Sigmoid colon (tissue), 7 donors: Measurements from ENCODE around the gene HHATL. TPM values are rescaled to one million over a fixed set of nuclear protein-coding genes. Genes with fewer than 3 reads are reported as not detected.
A peak's percentile ranks its signal among the peaks of the same experiment; 100 is the strongest.

Experiments
- DNase-seq: peaks from one replicate; pipeline ENCODE4 v3.0.0-alpha.2; 2019
- H3K27ac ChIP-seq, 4 donors: fragments of 200-600 bp; sonication (generic); one replicate each; pipeline ENCODE4 v1.5.1; 2016 to 2019; ENCODE audit warnings: mild to moderate bottlenecking in 1 of 4
- H3K27me3 ChIP-seq, 3 donors: fragments of 200-600 bp; sonication (generic); one replicate each; pipeline ENCODE4 v1.5.1; 2019; ENCODE audit warnings: mild to moderate bottlenecking in 1 of 3
- H3K36me3 ChIP-seq, 4 donors: fragments of 200-600 bp; sonication (generic); one replicate each; pipeline ENCODE4 v1.5.1; 2016 to 2019
- H3K4me1 ChIP-seq, 4 donors: fragments of 200-600 bp; sonication (generic); one replicate each; pipeline ENCODE4 v1.5.1; 2017 to 2019
- H3K4me3 ChIP-seq, 4 donors: fragments of 200-600 bp; sonication (generic); one replicate each; pipeline ENCODE4 v1.5.1; 2017 to 2019; ENCODE audit warnings: mild to moderate bottlenecking in 2 of 4, moderate library complexity in 1 of 4
- H3K9me3 ChIP-seq, 4 donors: fragments of 200-600 bp in 3 of 4; sonication (generic) in 3 of 4; one replicate each; pipeline versions ENCODE4 v1.5.1 to v1.6.1; 2013 to 2019
- EP300 ChIP-seq, 4 donors: sonication (generic); formaldehyde crosslinking; IDR thresholded peaks; one replicate each; pipeline ENCODE4 v1.6.1; 2017; ENCODE audit warnings: antibody characterized with exemption in 4 of 4
- POLR2A ChIP-seq, 2 donors: fragments of 450-650 bp; IDR thresholded peaks; one replicate each; pipeline ENCODE4 v1.6.1; 2016; ENCODE audit warnings: antibody characterized with exemption in 2 of 2, mild to moderate bottlenecking in 2 of 2, moderate library complexity in 2 of 2
- POLR2AphosphoS5 ChIP-seq, 4 donors: sonication (generic); formaldehyde crosslinking; IDR thresholded peaks; one replicate each; pipeline ENCODE4 v1.6.1; 2017; ENCODE audit warnings: antibody characterized with exemption in 4 of 4
- WGBS, 2 donors: extraction: QIAGEN DNeasy Blood & Tissue Kit; methylation state at CpG; one replicate each; pipeline ENCODE4 v1.1.7; 2013; 5-methylcytosine and 5-hydroxymethylcytosine counted together
- intact Hi-C: fragments of 100-400 bp; cut with DNase I; formaldehyde crosslinking; loops from one replicate; pipeline ENCODE4 v1.15.1; 2023
- polyA plus RNA-seq, 3 donors: library from polyadenylated mRNA; stranded (reverse); fragments of 200-250 nt; gene quantifications; one replicate each; pipeline ENCODE4 v1.2.3, GENCODE V29; 2013
- total RNA-seq, 4 donors: library from RNA; depleted of rRNA; stranded (reverse); fragments of >200 nt; gene quantifications; one replicate each; pipeline ENCODE4 v1.1.0, GENCODE V29; 2016
- TF ChIP-seq, protein P1 (sequence below), 4 experiments: fragments of 450-650 bp in 3 of 4; fragments of 200-600 bp in 1 of 4; IDR thresholded peaks; one replicate each; pipeline ENCODE4 v1.5.1; 2016 to 2019; ENCODE audit warnings: antibody characterized with exemption in 4 of 4, mild to moderate bottlenecking in 3 of 4, moderate library complexity in 2 of 4
- donor health status: healthy with polysubstance abuse.
- donor health status: Bipolar disorder and iron deficiency.
- donor health status: healthy.

The HHATL gene
- total and polyA plus RNA-seq, 7 donors = 0.31 to 1.4 TPM; not detected in 5

DNA sequence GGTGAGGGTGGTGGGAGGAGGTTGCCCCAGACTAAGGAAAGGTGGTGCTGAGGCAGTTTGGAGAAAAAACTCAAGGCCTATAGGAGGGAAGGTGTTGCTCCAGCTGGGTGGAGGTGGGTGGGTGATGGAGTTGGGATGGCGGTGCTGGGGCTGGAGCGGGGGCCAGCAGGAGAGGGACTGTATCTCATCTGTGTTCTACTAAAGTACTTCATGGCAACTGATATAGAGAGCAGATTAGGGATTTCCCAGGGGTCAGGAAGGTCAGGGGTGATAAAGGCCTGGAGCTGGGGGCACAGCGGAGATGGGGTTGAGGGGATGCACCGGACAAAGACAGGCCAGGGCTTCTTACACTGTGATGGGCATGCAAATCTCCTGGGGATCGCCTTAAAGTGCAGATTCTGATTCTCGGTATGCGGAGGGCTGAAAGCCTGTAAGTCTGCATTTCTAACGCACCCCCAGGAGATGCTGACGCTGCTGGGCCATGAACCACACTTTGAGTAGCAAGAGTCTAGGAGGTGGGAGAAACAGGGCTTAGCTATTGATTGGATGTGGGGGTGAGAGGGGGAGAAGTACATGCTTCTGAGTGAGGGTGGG is 13.1 kb downstream of the HHATL start:
- H3K27ac ChIP-seq = no peak overlapping the region
- 63 to 74% methylated on average over 9 of the region's 9 CpGs for WGBS, 2 donors
- TF ChIP-seq POLR2AphosphoS5 (IDR thresholded peaks at IDR 0.05) (no peak), POLR2A (IDR thresholded peaks at IDR 0.05) (no peak), EP300 (IDR thresholded peaks at IDR 0.05) (no peak)
- TF ChIP-seq, protein P1, sequence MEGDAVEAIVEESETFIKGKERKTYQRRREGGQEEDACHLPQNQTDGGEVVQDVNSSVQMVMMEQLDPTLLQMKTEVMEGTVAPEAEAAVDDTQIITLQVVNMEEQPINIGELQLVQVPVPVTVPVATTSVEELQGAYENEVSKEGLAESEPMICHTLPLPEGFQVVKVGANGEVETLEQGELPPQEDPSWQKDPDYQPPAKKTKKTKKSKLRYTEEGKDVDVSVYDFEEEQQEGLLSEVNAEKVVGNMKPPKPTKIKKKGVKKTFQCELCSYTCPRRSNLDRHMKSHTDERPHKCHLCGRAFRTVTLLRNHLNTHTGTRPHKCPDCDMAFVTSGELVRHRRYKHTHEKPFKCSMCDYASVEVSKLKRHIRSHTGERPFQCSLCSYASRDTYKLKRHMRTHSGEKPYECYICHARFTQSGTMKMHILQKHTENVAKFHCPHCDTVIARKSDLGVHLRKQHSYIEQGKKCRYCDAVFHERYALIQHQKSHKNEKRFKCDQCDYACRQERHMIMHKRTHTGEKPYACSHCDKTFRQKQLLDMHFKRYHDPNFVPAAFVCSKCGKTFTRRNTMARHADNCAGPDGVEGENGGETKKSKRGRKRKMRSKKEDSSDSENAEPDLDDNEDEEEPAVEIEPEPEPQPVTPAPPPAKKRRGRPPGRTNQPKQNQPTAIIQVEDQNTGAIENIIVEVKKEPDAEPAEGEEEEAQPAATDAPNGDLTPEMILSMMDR (IDR thresholded peaks at IDR 0.05) = no peak
- H3K27me3 ChIP-seq = peaks cover 0 to 9% (median 0%) of the 10 kb centered on the region in 3 donors
- no peak overlapping the region for H3K4me3 ChIP-seq
- H3K36me3 ChIP-seq = no peaks in the 10 kb centered on the region
- no peaks in the 10 kb centered on the region for H3K9me3 ChIP-seq
- DNase-seq = peak; percentile 40
- peaks cover 0 to 19% (median 17%) of the 10 kb centered on the region in 4 donors for H3K4me1 ChIP-seq
- intact Hi-C loops = no loop called here

DNA sequence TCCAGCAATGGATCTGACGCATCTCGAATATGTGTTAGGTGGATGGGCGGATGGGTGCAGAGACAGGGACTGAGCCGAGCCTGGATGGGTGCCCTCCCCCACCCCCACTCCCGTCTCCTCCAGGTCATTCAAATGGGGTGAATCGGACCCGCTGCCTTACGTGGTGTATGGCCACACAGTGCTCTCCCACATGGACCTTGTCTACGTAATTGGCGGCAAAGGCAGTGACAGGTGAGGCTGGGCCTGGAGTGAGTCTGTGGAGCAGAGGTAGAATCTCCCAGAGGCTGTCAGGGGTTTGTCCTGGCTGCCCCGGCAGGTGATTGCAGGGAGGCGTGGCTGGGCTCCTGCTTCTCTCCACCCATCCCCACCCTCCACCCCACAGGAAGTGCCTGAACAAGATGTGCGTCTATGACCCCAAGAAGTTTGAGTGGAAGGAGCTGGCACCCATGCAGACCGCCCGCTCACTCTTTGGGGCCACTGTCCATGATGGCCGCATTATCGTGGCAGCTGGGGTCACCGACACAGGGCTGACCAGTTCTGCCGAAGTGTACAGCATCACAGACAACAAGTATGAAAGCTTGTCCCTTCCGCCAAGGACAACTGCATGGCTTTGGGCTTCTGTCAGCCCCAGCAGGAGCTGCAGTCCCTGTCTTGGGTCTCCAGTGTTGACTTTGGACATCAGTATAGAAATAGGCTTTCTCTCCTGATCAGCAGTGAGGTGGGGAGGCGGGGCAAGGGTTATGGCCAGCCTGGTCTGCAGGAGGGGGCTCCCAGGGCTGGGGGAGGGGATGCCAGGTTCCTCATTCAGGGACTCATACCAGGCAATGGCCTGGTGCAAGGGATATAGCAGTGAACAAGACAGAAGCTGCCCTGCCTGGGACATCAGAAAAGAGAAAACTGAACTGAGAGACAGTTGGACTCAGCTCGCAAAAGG is 13.8 kb downstream of the HHATL start:
- Histone ChIP-seq H3K27me3 (peaks cover 0 to 9% (median 0%) of the 10 kb centered on the region in 3 donors), H3K9me3 (no peaks in the 10 kb centered on the region), H3K4me3 (no peak overlapping the region), H3K27ac (no peak overlapping the region), H3K4me1 (peaks cover 0 to 27% (median 25%) of the 10 kb centered on the region in 4 donors), H3K36me3 (no peaks in the 10 kb centered on the region)
- TF ChIP-seq, protein P1 (IDR thresholded peaks at IDR 0.05) = no peak
- TF ChIP-seq EP300 (IDR thresholded peaks at IDR 0.05) (no peak), POLR2A (IDR thresholded peaks at IDR 0.05) (no peak), POLR2AphosphoS5 (IDR thresholded peaks at IDR 0.05) (no peak)
- WGBS, 2 donors = 71 to 86% methylated on average over 22 of the region's 22 CpGs
- DNase-seq = peak; percentile 40
- intact Hi-C loops = no loop called here

DNA sequence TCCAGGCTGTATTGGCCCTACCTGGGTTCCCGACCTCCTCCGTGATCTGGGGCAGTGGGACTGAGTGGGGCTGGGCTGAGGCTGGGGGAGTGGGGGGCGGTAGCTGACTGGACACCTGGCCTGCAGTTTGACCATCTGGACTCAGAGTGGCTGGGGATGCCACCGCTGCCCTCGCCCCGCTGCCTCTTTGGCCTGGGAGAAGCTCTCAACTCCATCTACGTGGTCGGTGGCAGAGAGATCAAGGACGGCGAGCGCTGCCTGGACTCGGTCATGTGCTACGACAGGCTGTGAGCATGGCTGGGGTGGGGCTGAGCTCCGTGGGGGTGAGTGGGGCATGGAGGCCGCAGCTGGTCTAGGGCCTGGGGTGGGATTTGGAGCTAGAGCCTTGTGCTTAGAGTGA is 14.6 kb downstream of the HHATL start:
- H3K36me3 ChIP-seq = no peaks in the 10 kb centered on the region
- no peak for TF ChIP-seq POLR2A (IDR thresholded peaks at IDR 0.05)
- no peak for TF ChIP-seq EP300 (IDR thresholded peaks at IDR 0.05)
- TF ChIP-seq, protein P1 (IDR thresholded peaks at IDR 0.05) = no peak
- no peak for TF ChIP-seq POLR2AphosphoS5 (IDR thresholded peaks at IDR 0.05)
- H3K9me3 ChIP-seq = no peaks in the 10 kb centered on the region
- no peak overlapping the region for H3K27ac ChIP-seq
- no peak overlapping the region for H3K4me3 ChIP-seq
- H3K4me1 ChIP-seq = peaks cover 0 to 34% (median 30%) of the 10 kb centered on the region in 4 donors
- H3K27me3 ChIP-seq = peaks cover 0 to 9% (median 0%) of the 10 kb centered on the region in 3 donors
- intact Hi-C loops = no loop called here
- WGBS, 2 donors = 88 to 90% methylated on average over 15 of the region's 15 CpGs
- DNase-seq = peak; percentile 58

DNA sequence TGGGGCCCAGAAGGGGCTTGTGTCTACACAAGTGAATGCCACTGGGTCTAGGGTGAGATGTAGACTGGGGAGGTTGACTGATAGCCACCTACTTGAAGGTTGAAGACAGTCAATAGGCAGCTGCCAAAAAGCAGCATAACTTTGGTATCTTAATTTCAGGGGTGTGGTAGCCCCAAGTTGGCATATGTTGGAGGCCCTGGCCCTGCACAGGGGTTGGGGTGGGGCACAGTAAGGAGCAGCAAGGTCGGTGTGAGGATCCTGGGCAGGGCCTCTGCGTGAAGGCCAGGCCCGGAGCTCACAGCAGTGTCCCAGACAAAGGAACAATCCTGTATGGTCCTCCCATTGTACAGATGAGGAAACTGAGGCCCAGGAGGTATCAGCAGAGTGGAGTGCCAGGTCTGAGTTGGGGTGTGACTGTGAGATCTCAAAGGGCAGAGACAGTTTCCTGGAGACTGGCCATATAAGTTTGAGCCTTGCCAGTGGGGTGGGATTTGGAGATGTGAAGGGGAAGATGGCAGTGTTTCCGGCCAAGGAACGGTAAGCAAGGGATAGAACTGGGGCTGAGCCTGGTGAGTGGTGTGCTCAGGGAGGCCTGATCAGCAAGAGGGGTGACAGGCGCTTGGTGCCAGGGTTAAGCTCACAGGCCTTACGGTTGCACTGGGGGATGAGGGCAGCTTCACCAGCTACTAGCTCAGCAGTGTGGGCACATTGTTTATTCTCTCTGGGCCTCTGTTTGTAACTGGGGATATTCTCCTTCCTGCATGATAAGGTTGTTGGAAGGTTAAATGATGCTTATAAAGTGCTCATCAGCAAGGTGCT is 15.6 kb downstream of the HHATL start:
- no peaks in the 10 kb centered on the region for H3K36me3 ChIP-seq
- no peak for TF ChIP-seq EP300 (IDR thresholded peaks at IDR 0.05)
- TF ChIP-seq POLR2A (IDR thresholded peaks at IDR 0.05) = no peak
- TF ChIP-seq POLR2AphosphoS5 (IDR thresholded peaks at IDR 0.05) = no peak
- TF ChIP-seq, protein P1 (IDR thresholded peaks at IDR 0.05) = no peak
- no peaks in the 10 kb centered on the region for H3K9me3 ChIP-seq
- peak; percentile 41 for DNase-seq
- intact Hi-C loops = no loop called here
- no peak overlapping the region for H3K27ac ChIP-seq
- no peak overlapping the region for H3K4me3 ChIP-seq
- H3K27me3 ChIP-seq = peaks cover 0 to 9% (median 0%) of the 10 kb centered on the region in 3 donors
- peaks cover 0 to 34% (median 30%) of the 10 kb centered on the region in 4 donors for H3K4me1 ChIP-seq
- WGBS, 2 donors = 84 to 89% methylated on average over 7 of the region's 7 CpGs
